Upper lobe of right lung (tissue), 1 donor: Measurements from ENCODE around the gene TMEM253. TPM values are rescaled to one million over a fixed set of nuclear protein-coding genes. Genes with fewer than 3 reads are reported as not detected.

Experiments used
- ATAC-seq: fragments of 200-7000 bp; cut with Tn5 transposase; one replicate; pipeline ENCODE4 v1.9.1; 2020; ENCODE audit warnings: mild to moderate bottlenecking, moderate library complexity
- DNase-seq: peaks from one replicate; pipeline ENCODE4 v3.0.0-alpha.2; 2020
- H3K27ac ChIP-seq: fragments of 200-600 bp; one replicate; pipeline ENCODE4 v1.8.0; 2022
- H3K27me3 ChIP-seq: fragments of 200-600 bp; one replicate; pipeline ENCODE4 v1.8.0; 2022; ENCODE audit warnings: mild to moderate bottlenecking
- H3K36me3 ChIP-seq: fragments of 200-600 bp; one replicate; pipeline ENCODE4 v1.8.0; 2022
- H3K4me1 ChIP-seq: fragments of 200-600 bp; one replicate; pipeline ENCODE4 v1.8.0; 2022
- H3K4me3 ChIP-seq: fragments of 200-600 bp; one replicate; pipeline ENCODE4 v1.8.0; 2022; ENCODE audit warnings: mild to moderate bottlenecking
- H3K9me3 ChIP-seq: fragments of 200-600 bp; one replicate; pipeline ENCODE4 v1.8.0; 2022
- CTCF ChIP-seq: fragments of 200-600 bp; IDR thresholded peaks from one replicate; pipeline ENCODE4 v1.8.0; 2022; ENCODE audit warnings: antibody characterized with exemption
- intact Hi-C: fragments of 100-400 bp; cut with DNase I; formaldehyde crosslinking; loops from one replicate; pipeline ENCODE4 v1.11.0; 2022
- total RNA-seq: library from RNA; stranded (reverse); fragmentation: NEBNext Ultra II Directional; extraction: Animal tissue kit (Norgen Biotek cat#: 25700); gene quantifications from one replicate; pipeline ENCODE4 v1.2.1, GENCODE V29; 2021
- donor health status: DM: no; HTN: yes; CAD: no; lungs with severe emphysema.

Gene TMEM253
- total RNA-seq, 1 donor from 2014 or later: 0.67 TPM

GRCh38 chr14:21084998-21085853 is 15.6 kb upstream of the TMEM253 start:
- intact Hi-C loops: no loop called here
- no peak for TF ChIP-seq CTCF
- Histone ChIP-seq H3K36me3 (peaks cover 76% of the 10 kb centered on the region), H3K4me3 (no peak overlapping the region), H3K4me1 (peaks cover 14% of the 10 kb centered on the region), H3K27me3 (no peaks in the 10 kb centered on the region), H3K27ac (peak overlapping the region; percentile 63), H3K9me3 (no peaks in the 10 kb centered on the region)
- ATAC-seq (peak; percentile 73), DNase-seq (peak; percentile 80)

GRCh38 chr14:21086908-21087293 is 14.0 kb upstream of the TMEM253 start:
- Histone ChIP-seq H3K9me3 (no peaks in the 10 kb centered on the region), H3K4me1 (peaks cover 14% of the 10 kb centered on the region), H3K4me3 (no peak overlapping the region), H3K36me3 (peaks cover 78% of the 10 kb centered on the region), H3K27me3 (no peaks in the 10 kb centered on the region), H3K27ac (peak overlapping the region; percentile 47)
- ATAC-seq (no peak), DNase-seq (no peak)
- TF ChIP-seq CTCF: no peak
- intact Hi-C loops: no loop called here

GRCh38 chr14:21087294-21088091 is 13.4 kb upstream of the TMEM253 start:
- Histone ChIP-seq H3K9me3 (no peaks in the 10 kb centered on the region), H3K4me1 (peaks cover 14% of the 10 kb centered on the region), H3K36me3 (peaks cover 77% of the 10 kb centered on the region), H3K27me3 (no peaks in the 10 kb centered on the region), H3K4me3 (no peak overlapping the region), H3K27ac (peak overlapping the region; percentile 47)
- TF ChIP-seq CTCF: no peak
- intact Hi-C loops: no loop called here
- ATAC-seq (peak; percentile 22), DNase-seq (no peak)

- ATAC-seq (no peak), DNase-seq (no peak)
- H3K4me3 ChIP-seq: no peak overlapping the region
- no peak for TF ChIP-seq CTCF
- intact Hi-C loops: no loop called here
- H3K9me3 ChIP-seq: no peaks in the 10 kb centered on the region
- no peaks in the 10 kb centered on the region for H3K27me3 ChIP-seq
- H3K27ac ChIP-seq: no peak overlapping the region
- H3K36me3 ChIP-seq: peaks cover 73% of the 10 kb centered on the region
- peaks cover 14% of the 10 kb centered on the region for H3K4me1 ChIP-seq
Observed at GRCh38 chr14:21088687-21089086, 12.2 kb upstream of the TMEM253 start.

- ATAC-seq: no peak
- Histone ChIP-seq H3K4me3 (no peak overlapping the region), H3K36me3 (peaks cover 68% of the 10 kb centered on the region), H3K4me1 (peaks cover 14% of the 10 kb centered on the region), H3K27me3 (no peaks in the 10 kb centered on the region), H3K27ac (no peak overlapping the region), H3K9me3 (no peaks in the 10 kb centered on the region)
- intact Hi-C loops: no loop called here
- TF ChIP-seq CTCF: no peak
- no peak for DNase-seq
Observed at GRCh38 chr14:21089271-21089670, 11.6 kb upstream of the TMEM253 start.
